Measurements from ENCODE around the gene EML6. TPM values are rescaled to one million over a fixed set of nuclear protein-coding genes. Genes with fewer than 3 reads are reported as not detected.

The EML6 gene
- total RNA-seq, 1 donor from 2014 or later: 29.7 TPM

GRCh38 chr2:54752439-54752838 is 29.0 kb downstream of the EML6 start:
- DNase-seq (ENCODE audit: low read depth): no peak

- DNase-seq (ENCODE audit: low read depth): peak; percentile 26
Measured at GRCh38 chr2:54755641-54756326, 32.3 kb downstream of the EML6 start.

- DNase-seq (ENCODE audit: low read depth): no peak
Measured at GRCh38 chr2:54757500-54757899, 34.0 kb downstream of the EML6 start.

- no peak for DNase-seq (ENCODE audit: low read depth)
Measured at GRCh38 chr2:54758951-54759350, 35.5 kb downstream of the EML6 start.

- no peak for DNase-seq (ENCODE audit: low read depth)
Measured at GRCh38 chr2:54760310-54760709, 36.8 kb downstream of the EML6 start.

- DNase-seq (ENCODE audit: low read depth): no peak
Measured at GRCh38 chr2:54763636-54764291, 40.3 kb downstream of the EML6 start.

GRCh38 chr2:54767921-54768320 is 44.5 kb downstream of the EML6 start:
- DNase-seq (ENCODE audit: low read depth): peak; percentile 35

- no peak for DNase-seq (ENCODE audit: low read depth)
Measured at GRCh38 chr2:54768772-54769428, 45.4 kb downstream of the EML6 start.

GRCh38 chr2:54770211-54770610 is 46.7 kb downstream of the EML6 start:
- peak; percentile 77 for DNase-seq (ENCODE audit: low read depth)

GRCh38 chr2:54770676-54771075 is 47.2 kb downstream of the EML6 start:
- DNase-seq (ENCODE audit: low read depth): no peak

- DNase-seq (ENCODE audit: low read depth): peak; percentile 43
Measured at GRCh38 chr2:54771166-54771885, 47.9 kb downstream of the EML6 start.

GRCh38 chr2:54772110-54772509 is 48.6 kb downstream of the EML6 start:
- peak; percentile 43 for DNase-seq (ENCODE audit: low read depth)

- DNase-seq (ENCODE audit: low read depth): peak; percentile 78
Measured at GRCh38 chr2:54772531-54772930, 49.1 kb downstream of the EML6 start.

- no peak for DNase-seq (ENCODE audit: low read depth)
Measured at GRCh38 chr2:54773233-54773632, 49.8 kb downstream of the EML6 start.

- DNase-seq (ENCODE audit: low read depth): peak; percentile 19
Measured at GRCh38 chr2:54773838-54774237, 50.4 kb downstream of the EML6 start.

GRCh38 chr2:54775710-54776109 is 52.2 kb downstream of the EML6 start:
- no peak for DNase-seq (ENCODE audit: low read depth)

- DNase-seq (ENCODE audit: low read depth): no peak
Measured at GRCh38 chr2:54776494-54776893, 53.0 kb downstream of the EML6 start.

- no peak for DNase-seq (ENCODE audit: low read depth)
Measured at GRCh38 chr2:54783349-54783748, 59.9 kb downstream of the EML6 start.

- DNase-seq (ENCODE audit: low read depth): no peak
Measured at GRCh38 chr2:54787270-54787669, 63.8 kb downstream of the EML6 start.

- DNase-seq (ENCODE audit: low read depth): no peak
Measured at GRCh38 chr2:54787755-54788366, 64.4 kb downstream of the EML6 start.

- DNase-seq (ENCODE audit: low read depth): no peak
Measured at GRCh38 chr2:54789878-54790277, 66.4 kb downstream of the EML6 start.

Measured in myocyte (in vitro differentiated cells).